ENCODE results near the gene GALNTL6. TPM values are rescaled to one million over a fixed set of nuclear protein-coding genes. Genes with fewer than 3 reads are reported as not detected.

Gene GALNTL6
- total and polyA plus RNA-seq, 2 experiments from 2014 or later, result 0.38 to 0.40 TPM

- Histone ChIP-seq H3K9me2 (ENCODE audit: insufficient read depth) (no peaks in the 10 kb centered on the region), H3K27ac (ENCODE audit: low read depth) (no peak overlapping the region), H3K79me2 (replicated peaks; ENCODE audit: insufficient read depth) (no peaks in the 10 kb centered on the region), H3K4me1 (ENCODE audit: insufficient read depth) (no peaks in the 10 kb centered on the region), H2AFZ (no peak overlapping the region), H3K4me2 (no peak overlapping the region), H4K20me1 (replicated peaks; ENCODE audit: insufficient read depth) (no peaks in the 10 kb centered on the region), H3K36me3 (ENCODE audit: insufficient read depth) (no peaks in the 10 kb centered on the region), H3K4me3 (no peak overlapping the region), H3F3A (replicated peaks; ENCODE audit: low read depth) (no peaks in the 10 kb centered on the region), H3K27me3 (ENCODE audit: insufficient read depth) (no peaks in the 10 kb centered on the region)
- H3K27ac Mint-ChIP-seq, result no peak overlapping the region
- no peaks in the 10 kb centered on the region for H3K4me1 Mint-ChIP-seq
- no peak overlapping the region for H3K4me3 Mint-ChIP-seq
- no peaks in the 10 kb centered on the region for H3K27me3 Mint-ChIP-seq (ENCODE audit: insufficient read depth, low read depth, poor library complexity)
- ATAC-seq, result no peak
- no peak for DNase-seq (ENCODE audit: low spot score)
- no peak for TF ChIP-seq CREB1 (CRISPR knock-in tag; IDR thresholded peaks at IDR 0.05; ENCODE audit: low read depth)
- no peak for TF ChIP-seq JUNB (IDR thresholded peaks at IDR 0.05; ENCODE audit: unreplicated experiment)
- TF ChIP-seq ZNF462 (CRISPR knock-in tag; IDR thresholded peaks at IDR 0.05), result no peak
- TF ChIP-seq EZH2phosphoT487 (IDR thresholded peaks at IDR 0.05; ENCODE audit: unreplicated experiment), result no peak
- no peak for TF ChIP-seq ZNF331 (CRISPR knock-in tag; IDR thresholded peaks at IDR 0.05; ENCODE audit: low read depth)
- TF ChIP-seq, protein P1, sequence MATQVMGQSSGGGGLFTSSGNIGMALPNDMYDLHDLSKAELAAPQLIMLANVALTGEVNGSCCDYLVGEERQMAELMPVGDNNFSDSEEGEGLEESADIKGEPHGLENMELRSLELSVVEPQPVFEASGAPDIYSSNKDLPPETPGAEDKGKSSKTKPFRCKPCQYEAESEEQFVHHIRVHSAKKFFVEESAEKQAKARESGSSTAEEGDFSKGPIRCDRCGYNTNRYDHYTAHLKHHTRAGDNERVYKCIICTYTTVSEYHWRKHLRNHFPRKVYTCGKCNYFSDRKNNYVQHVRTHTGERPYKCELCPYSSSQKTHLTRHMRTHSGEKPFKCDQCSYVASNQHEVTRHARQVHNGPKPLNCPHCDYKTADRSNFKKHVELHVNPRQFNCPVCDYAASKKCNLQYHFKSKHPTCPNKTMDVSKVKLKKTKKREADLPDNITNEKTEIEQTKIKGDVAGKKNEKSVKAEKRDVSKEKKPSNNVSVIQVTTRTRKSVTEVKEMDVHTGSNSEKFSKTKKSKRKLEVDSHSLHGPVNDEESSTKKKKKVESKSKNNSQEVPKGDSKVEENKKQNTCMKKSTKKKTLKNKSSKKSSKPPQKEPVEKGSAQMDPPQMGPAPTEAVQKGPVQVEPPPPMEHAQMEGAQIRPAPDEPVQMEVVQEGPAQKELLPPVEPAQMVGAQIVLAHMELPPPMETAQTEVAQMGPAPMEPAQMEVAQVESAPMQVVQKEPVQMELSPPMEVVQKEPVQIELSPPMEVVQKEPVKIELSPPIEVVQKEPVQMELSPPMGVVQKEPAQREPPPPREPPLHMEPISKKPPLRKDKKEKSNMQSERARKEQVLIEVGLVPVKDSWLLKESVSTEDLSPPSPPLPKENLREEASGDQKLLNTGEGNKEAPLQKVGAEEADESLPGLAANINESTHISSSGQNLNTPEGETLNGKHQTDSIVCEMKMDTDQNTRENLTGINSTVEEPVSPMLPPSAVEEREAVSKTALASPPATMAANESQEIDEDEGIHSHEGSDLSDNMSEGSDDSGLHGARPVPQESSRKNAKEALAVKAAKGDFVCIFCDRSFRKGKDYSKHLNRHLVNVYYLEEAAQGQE (IDR thresholded peaks at IDR 0.05; ENCODE audit: unreplicated experiment), result no peak
- TF ChIP-seq CTCF (conservative IDR thresholded peaks at IDR 0.05; ENCODE audit: low read depth in 2 of 2), result no peak
- TF ChIP-seq ZNF114 (CRISPR knock-in tag; IDR thresholded peaks at IDR 0.05), result no peak
- TF ChIP-seq POLR2AphosphoS5 (IDR thresholded peaks at IDR 0.05; ENCODE audit: low read depth), result no peak
- peaks cover 12% of the 10 kb centered on the region; the same call in 2 of the 3 replicates for H3K36me3 Mint-ChIP-seq (ENCODE audit: low read depth)
- H3K9me3 Mint-ChIP-seq, result peaks cover 19% of the 10 kb centered on the region
Observed at GRCh38 chr4:172691552-172691951, 878.3 kb downstream of the GALNTL6 start.
